GF-D8 (cell line): ENCODE results near the gene RPP14.

ENCODE experiments used
- DNase-seq: peaks from one replicate; lab custom pipeline; 2025; lab: John Stamatoyannopoulos, UW

Gene RPP14

GRCh38 chr3:58291671-58292338 is 14.2 kb upstream of the RPP14 start:
- DNase-seq: no peak

GRCh38 chr3:58292866-58293265 is 13.2 kb upstream of the RPP14 start:
- DNase-seq: no peak

- DNase-seq: no peak
Measured at GRCh38 chr3:58293516-58293915, 12.5 kb upstream of the RPP14 start.

- no peak for DNase-seq
Measured at GRCh38 chr3:58296269-58296668, 9.8 kb upstream of the RPP14 start.

- no peak for DNase-seq
Measured at GRCh38 chr3:58296843-58297242, 9.2 kb upstream of the RPP14 start.

GRCh38 chr3:58298190-58298589 is 7.9 kb upstream of the RPP14 start:
- DNase-seq: no peak

GRCh38 chr3:58299075-58299474 is 7.0 kb upstream of the RPP14 start:
- DNase-seq: no peak

- DNase-seq: no peak
Measured at GRCh38 chr3:58299839-58300516, 6.1 kb upstream of the RPP14 start.

- DNase-seq: no peak
Measured at GRCh38 chr3:58307639-58308215, 1.7 kb downstream of the RPP14 start.

- no peak for DNase-seq
Measured at GRCh38 chr3:58308728-58309127, 2.7 kb downstream of the RPP14 start.

GRCh38 chr3:58317811-58318210 is 11.8 kb downstream of the RPP14 start:
- DNase-seq: no peak

GRCh38 chr3:58321791-58322190 is 15.7 kb downstream of the RPP14 start:
- no peak for DNase-seq

- no peak for DNase-seq
Measured at GRCh38 chr3:58322793-58323192, 16.7 kb downstream of the RPP14 start.

- DNase-seq: no peak
Measured at GRCh38 chr3:58323529-58324390, 17.7 kb downstream of the RPP14 start.

GRCh38 chr3:58324391-58325390 is 18.6 kb downstream of the RPP14 start:
- no peak for DNase-seq

GRCh38 chr3:58325525-58325992 is 19.5 kb downstream of the RPP14 start:
- no peak for DNase-seq

GRCh38 chr3:58326267-58326900 is 20.3 kb downstream of the RPP14 start:
- no peak for DNase-seq

- no peak for DNase-seq
Measured at GRCh38 chr3:58329150-58329921, 23.3 kb downstream of the RPP14 start.

- no peak for DNase-seq
Measured at GRCh38 chr3:58329922-58330413, 23.9 kb downstream of the RPP14 start.
